ENCODE measurements around the gene ALDH1A3. TPM values are rescaled to one million over a fixed set of nuclear protein-coding genes. Genes with fewer than 3 reads are reported as not detected.

The ALDH1A3 gene
- total RNA-seq, 1 experiment from 2014 or later = 14.0 TPM

DNA sequence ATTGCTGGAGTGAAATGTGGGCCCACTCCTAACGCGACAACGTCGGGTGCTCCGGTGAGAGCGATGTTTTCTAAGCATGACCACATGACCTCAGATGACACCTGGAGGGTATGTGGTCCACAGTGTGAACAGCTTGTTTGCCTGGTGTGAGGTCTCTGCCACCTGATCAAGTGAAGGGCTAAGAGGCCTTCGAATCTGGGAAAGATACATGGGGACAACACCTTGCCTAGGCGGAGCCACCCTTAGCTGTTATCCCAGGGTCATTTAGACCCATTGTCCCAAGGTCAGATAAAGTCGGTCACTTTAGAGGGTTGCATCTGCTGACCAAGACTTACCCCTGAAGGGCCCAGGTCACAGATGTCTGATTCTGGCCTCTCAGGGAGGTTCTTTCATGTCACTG is 34.9 kb upstream of the ALDH1A3 start:
- DNase-seq (ENCODE audit: low spot score) (no peak), ATAC-seq (no peak)
- no peak for TF ChIP-seq FOXP1 (CRISPR knock-in tag; IDR thresholded peaks at IDR 0.05; ENCODE audit: borderline replicate concordance)
- no peak for TF ChIP-seq RELA (CRISPR knock-in tag; IDR thresholded peaks at IDR 0.05; ENCODE audit: borderline replicate concordance)
- TF ChIP-seq KAT7 (CRISPR knock-in tag; IDR thresholded peaks at IDR 0.05; ENCODE audit: borderline replicate concordance) = no peak
- TF ChIP-seq, protein P1, sequence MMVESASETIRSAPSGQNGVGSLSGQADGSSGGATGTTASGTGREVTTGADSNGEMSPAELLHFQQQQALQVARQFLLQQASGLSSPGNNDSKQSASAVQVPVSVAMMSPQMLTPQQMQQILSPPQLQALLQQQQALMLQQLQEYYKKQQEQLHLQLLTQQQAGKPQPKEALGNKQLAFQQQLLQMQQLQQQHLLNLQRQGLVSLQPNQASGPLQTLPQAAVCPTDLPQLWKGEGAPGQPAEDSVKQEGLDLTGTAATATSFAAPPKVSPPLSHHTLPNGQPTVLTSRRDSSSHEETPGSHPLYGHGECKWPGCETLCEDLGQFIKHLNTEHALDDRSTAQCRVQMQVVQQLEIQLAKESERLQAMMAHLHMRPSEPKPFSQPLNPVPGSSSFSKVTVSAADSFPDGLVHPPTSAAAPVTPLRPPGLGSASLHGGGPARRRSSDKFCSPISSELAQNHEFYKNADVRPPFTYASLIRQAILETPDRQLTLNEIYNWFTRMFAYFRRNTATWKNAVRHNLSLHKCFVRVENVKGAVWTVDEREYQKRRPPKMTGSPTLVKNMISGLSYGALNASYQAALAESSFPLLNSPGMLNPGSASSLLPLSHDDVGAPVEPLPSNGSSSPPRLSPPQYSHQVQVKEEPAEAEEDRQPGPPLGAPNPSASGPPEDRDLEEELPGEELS (CRISPR knock-in tag; IDR thresholded peaks at IDR 0.05) = no peak
- TF ChIP-seq NFYB (CRISPR knock-in tag; conservative IDR thresholded peaks at IDR 0.05; ENCODE audit: low read depth) = no peak
- TF ChIP-seq, protein P2, sequence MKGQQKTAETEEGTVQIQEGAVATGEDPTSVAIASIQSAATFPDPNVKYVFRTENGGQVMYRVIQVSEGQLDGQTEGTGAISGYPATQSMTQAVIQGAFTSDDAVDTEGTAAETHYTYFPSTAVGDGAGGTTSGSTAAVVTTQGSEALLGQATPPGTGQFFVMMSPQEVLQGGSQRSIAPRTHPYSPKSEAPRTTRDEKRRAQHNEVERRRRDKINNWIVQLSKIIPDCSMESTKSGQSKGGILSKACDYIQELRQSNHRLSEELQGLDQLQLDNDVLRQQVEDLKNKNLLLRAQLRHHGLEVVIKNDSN (CRISPR knock-in tag; IDR thresholded peaks at IDR 0.05) = no peak
- no peak for TF ChIP-seq HMGA2 (CRISPR knock-in tag; IDR thresholded peaks at IDR 0.05)
- no peak for TF ChIP-seq NR1H2 (CRISPR knock-in tag; IDR thresholded peaks at IDR 0.05)
- no peak for TF ChIP-seq TEAD4 (CRISPR knock-in tag; IDR thresholded peaks at IDR 0.05)
- TF ChIP-seq, protein P3, sequence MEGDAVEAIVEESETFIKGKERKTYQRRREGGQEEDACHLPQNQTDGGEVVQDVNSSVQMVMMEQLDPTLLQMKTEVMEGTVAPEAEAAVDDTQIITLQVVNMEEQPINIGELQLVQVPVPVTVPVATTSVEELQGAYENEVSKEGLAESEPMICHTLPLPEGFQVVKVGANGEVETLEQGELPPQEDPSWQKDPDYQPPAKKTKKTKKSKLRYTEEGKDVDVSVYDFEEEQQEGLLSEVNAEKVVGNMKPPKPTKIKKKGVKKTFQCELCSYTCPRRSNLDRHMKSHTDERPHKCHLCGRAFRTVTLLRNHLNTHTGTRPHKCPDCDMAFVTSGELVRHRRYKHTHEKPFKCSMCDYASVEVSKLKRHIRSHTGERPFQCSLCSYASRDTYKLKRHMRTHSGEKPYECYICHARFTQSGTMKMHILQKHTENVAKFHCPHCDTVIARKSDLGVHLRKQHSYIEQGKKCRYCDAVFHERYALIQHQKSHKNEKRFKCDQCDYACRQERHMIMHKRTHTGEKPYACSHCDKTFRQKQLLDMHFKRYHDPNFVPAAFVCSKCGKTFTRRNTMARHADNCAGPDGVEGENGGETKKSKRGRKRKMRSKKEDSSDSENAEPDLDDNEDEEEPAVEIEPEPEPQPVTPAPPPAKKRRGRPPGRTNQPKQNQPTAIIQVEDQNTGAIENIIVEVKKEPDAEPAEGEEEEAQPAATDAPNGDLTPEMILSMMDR (IDR thresholded peaks at IDR 0.05) = no peak
- TF ChIP-seq, protein P4, sequence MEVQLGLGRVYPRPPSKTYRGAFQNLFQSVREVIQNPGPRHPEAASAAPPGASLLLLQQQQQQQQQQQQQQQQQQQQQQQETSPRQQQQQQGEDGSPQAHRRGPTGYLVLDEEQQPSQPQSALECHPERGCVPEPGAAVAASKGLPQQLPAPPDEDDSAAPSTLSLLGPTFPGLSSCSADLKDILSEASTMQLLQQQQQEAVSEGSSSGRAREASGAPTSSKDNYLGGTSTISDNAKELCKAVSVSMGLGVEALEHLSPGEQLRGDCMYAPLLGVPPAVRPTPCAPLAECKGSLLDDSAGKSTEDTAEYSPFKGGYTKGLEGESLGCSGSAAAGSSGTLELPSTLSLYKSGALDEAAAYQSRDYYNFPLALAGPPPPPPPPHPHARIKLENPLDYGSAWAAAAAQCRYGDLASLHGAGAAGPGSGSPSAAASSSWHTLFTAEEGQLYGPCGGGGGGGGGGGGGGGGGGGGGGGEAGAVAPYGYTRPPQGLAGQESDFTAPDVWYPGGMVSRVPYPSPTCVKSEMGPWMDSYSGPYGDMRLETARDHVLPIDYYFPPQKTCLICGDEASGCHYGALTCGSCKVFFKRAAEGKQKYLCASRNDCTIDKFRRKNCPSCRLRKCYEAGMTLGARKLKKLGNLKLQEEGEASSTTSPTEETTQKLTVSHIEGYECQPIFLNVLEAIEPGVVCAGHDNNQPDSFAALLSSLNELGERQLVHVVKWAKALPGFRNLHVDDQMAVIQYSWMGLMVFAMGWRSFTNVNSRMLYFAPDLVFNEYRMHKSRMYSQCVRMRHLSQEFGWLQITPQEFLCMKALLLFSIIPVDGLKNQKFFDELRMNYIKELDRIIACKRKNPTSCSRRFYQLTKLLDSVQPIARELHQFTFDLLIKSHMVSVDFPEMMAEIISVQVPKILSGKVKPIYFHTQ (CRISPR knock-in tag; IDR thresholded peaks at IDR 0.05) = no peak
- TF ChIP-seq, protein P5, sequence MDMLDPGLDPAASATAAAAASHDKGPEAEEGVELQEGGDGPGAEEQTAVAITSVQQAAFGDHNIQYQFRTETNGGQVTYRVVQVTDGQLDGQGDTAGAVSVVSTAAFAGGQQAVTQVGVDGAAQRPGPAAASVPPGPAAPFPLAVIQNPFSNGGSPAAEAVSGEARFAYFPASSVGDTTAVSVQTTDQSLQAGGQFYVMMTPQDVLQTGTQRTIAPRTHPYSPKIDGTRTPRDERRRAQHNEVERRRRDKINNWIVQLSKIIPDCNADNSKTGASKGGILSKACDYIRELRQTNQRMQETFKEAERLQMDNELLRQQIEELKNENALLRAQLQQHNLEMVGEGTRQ (CRISPR knock-in tag; IDR thresholded peaks at IDR 0.05) = no peak
- TF ChIP-seq ESRRA (CRISPR knock-in tag; IDR thresholded peaks at IDR 0.05; ENCODE audit: borderline replicate concordance) = no peak
- no peak for TF ChIP-seq SMAD3 (CRISPR knock-in tag; IDR thresholded peaks at IDR 0.05; ENCODE audit: borderline replicate concordance)
- Mint-ChIP-seq H3K4me1 (no peaks in the 10 kb centered on the region), H3K36me3 (no peaks in the 10 kb centered on the region), H3K27ac (no peak overlapping the region), H3K9me3 (no peaks in the 10 kb centered on the region), H3K27me3 (ENCODE audit: low read depth) (peaks cover 11% of the 10 kb centered on the region), H3K4me3 (no peak overlapping the region)
- ChIA-PET CTCF (interaction anchor here (1.9 kb wide), 1 partner anchor 164 kb away, joined by 7 read pairs; no protein-coding TSS in a partner anchor), POLR2A (no interaction called here)

DNA sequence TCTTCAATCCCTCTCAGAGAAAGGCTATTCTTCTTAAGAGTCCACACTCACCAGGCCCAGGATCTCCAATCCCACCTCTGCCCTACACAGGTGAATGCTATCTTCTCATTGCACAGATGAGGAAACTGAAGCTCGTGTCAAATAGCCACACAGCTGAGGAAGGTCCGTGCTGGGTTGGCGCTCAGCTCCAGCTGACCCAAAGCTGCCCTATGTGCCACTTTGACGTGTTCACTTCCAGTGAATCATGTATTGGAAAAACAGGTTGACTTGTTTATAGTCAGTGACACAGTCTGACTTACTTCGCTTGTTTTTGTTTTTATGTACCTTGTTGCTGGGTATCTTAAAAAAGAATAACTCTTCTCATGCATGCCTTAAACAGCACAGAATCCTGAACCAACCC is 32.4 kb upstream of the ALDH1A3 start:
- H3K27me3 Mint-ChIP-seq (ENCODE audit: low read depth) = peaks cover 20% of the 10 kb centered on the region
- no peak for DNase-seq (ENCODE audit: low spot score)
- no peak for TF ChIP-seq OVOL2 (CRISPR knock-in tag; IDR thresholded peaks at IDR 0.05; ENCODE audit: borderline replicate concordance)
- TF ChIP-seq MYBL2 (CRISPR knock-in tag; IDR thresholded peaks at IDR 0.05) = no peak
- TF ChIP-seq GABPB1 (CRISPR knock-in tag; IDR thresholded peaks at IDR 0.05) = no peak
- no peak for TF ChIP-seq HMGA2 (CRISPR knock-in tag; IDR thresholded peaks at IDR 0.05)
- no peak for TF ChIP-seq TEAD4 (CRISPR knock-in tag; IDR thresholded peaks at IDR 0.05)
- TF ChIP-seq, protein P6, sequence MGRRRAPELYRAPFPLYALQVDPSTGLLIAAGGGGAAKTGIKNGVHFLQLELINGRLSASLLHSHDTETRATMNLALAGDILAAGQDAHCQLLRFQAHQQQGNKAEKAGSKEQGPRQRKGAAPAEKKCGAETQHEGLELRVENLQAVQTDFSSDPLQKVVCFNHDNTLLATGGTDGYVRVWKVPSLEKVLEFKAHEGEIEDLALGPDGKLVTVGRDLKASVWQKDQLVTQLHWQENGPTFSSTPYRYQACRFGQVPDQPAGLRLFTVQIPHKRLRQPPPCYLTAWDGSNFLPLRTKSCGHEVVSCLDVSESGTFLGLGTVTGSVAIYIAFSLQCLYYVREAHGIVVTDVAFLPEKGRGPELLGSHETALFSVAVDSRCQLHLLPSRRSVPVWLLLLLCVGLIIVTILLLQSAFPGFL (CRISPR knock-in tag; IDR thresholded peaks at IDR 0.05; ENCODE audit: borderline replicate concordance) = no peak
- TF ChIP-seq ZNF671 (CRISPR knock-in tag; IDR thresholded peaks at IDR 0.05) = no peak
- no peak for TF ChIP-seq CREB1 (CRISPR knock-in tag; IDR thresholded peaks at IDR 0.05)
- no peak for TF ChIP-seq KAT7 (CRISPR knock-in tag; IDR thresholded peaks at IDR 0.05; ENCODE audit: borderline replicate concordance)
- TF ChIP-seq, protein P7, sequence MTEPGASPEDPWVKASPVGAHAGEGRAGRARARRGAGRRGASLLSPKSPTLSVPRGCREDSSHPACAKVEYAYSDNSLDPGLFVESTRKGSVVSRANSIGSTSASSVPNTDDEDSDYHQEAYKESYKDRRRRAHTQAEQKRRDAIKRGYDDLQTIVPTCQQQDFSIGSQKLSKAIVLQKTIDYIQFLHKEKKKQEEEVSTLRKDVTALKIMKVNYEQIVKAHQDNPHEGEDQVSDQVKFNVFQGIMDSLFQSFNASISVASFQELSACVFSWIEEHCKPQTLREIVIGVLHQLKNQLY (CRISPR knock-in tag; IDR thresholded peaks at IDR 0.05) = no peak
- TF ChIP-seq, protein P8, sequence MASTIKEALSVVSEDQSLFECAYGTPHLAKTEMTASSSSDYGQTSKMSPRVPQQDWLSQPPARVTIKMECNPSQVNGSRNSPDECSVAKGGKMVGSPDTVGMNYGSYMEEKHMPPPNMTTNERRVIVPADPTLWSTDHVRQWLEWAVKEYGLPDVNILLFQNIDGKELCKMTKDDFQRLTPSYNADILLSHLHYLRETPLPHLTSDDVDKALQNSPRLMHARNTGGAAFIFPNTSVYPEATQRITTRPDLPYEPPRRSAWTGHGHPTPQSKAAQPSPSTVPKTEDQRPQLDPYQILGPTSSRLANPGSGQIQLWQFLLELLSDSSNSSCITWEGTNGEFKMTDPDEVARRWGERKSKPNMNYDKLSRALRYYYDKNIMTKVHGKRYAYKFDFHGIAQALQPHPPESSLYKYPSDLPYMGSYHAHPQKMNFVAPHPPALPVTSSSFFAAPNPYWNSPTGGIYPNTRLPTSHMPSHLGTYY (CRISPR knock-in tag; IDR thresholded peaks at IDR 0.05) = no peak
- TF ChIP-seq ZBTB21 (CRISPR knock-in tag; IDR thresholded peaks at IDR 0.05; ENCODE audit: borderline replicate concordance) = no peak

More for the DNA sequence above, 32.4 kb upstream of the ALDH1A3 start:
- ATAC-seq = no peak
- H3K4me3 Mint-ChIP-seq = no peak overlapping the region
- H3K27ac Mint-ChIP-seq = no peak overlapping the region
- no peaks in the 10 kb centered on the region for H3K9me3 Mint-ChIP-seq
- H3K36me3 Mint-ChIP-seq = no peaks in the 10 kb centered on the region
- ChIA-PET POLR2A (no interaction called here), CTCF (no interaction called here)
- H3K4me1 Mint-ChIP-seq = no peaks in the 10 kb centered on the region
